GDM1 (cell line): ENCODE data around the gene TPGS1.

Experiments used
- DNase-seq: peaks from one replicate; lab custom pipeline; 2025; lab: John Stamatoyannopoulos, UW

Gene TPGS1

DNA sequence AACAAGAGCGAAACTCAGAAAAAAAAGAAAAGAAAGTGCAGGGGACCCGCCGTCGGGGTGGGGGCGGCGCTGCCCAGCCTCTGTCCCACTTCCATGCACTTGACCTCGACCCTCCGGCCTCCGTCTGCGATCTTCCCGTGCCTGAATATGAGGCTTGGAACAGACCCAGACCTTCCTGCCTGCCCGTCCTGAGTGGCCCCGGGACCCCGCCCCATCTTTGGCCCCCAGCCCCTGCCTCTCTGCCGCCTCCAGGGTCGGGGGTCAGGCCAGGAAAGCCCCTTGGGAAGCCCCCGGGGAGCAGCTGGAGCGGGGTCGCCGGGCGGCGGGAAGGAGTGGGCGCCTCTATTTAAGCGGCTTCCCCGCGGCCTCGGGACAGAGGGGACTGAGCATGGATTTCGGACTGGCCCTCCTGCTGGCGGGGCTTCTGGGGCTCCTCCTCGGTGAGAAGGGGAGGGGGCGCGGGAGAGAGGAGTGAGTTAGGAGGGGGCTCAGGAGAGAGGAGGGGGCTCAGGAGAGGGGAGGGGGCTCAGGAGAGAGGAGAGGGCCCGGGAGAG is 11.1 kb upstream of the TPGS1 start, which contains the start of gene MADCAM1:
Gene MADCAM1, plus strand, starts transcription at position 375 of the 554 bp plus-strand sequence. Its CDS starts 14 bp downstream, at position 389.
- no peak for DNase-seq

DNA sequence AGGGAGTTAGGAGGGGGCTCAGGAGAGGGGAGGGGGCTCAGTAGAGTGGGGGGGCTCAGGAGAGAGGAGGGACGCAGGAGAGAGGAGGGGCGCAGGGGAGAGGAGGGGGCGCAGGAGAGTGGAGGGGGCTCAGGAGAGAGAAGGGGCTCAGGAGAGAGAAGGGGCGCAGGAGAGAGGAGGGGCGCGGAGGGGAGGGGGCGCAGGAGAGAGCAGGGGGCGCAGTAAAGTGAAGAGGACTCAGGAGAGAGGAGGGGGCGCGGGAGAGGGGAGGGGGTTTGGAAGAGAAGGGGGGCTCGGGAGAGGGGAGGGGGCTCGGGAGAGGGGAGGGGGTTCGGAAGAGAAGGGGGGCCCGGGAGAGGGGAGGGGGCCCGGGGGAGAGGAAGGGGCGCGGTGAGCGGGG is 10.3 kb upstream of the TPGS1 start:
- no peak for DNase-seq

DNA sequence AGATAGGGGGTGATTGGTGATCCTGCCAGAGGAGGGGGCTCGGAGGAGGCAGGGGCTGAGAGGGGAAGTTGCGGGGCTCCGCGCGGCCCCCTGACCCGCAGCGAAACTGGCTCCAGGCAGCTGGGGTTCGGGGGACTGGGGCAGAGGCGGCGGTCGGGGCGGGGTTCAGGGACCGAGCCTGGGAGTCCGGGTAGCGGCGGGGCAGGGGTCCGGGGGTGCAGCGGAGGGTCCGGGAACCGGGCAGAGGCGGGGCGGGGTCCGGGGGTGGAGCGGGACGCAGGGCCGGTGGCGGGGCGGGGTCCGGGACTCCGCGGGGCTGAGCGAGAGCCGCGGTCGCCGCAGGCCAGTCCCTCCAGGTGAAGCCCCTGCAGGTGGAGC is 9.8 kb upstream of the TPGS1 start:
- no peak for DNase-seq

DNA sequence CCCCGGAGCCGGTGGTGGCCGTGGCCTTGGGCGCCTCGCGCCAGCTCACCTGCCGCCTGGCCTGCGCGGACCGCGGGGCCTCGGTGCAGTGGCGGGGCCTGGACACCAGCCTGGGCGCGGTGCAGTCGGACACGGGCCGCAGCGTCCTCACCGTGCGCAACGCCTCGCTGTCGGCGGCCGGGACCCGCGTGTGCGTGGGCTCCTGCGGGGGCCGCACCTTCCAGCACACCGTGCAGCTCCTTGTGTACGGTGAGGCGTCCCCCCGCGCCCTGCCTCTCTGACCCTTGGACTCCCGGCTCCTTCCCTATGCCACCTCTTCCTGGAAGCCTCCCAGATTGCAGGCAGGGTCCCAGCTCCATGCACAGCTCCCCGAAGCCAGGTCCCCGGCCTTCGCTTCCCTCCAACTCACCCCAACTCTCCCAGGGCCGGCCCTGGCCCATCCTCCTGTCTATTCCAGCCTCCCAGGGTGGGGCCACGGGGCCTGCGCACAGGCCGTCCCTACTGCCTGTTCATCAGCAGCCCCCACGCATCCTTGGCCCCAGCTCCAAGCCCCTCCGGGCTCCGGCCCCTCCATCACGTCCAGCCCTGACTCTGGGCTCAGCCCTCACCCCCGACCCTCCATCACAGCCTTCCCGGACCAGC is 9.3 kb upstream of the TPGS1 start:
- DNase-seq = no peak

DNA sequence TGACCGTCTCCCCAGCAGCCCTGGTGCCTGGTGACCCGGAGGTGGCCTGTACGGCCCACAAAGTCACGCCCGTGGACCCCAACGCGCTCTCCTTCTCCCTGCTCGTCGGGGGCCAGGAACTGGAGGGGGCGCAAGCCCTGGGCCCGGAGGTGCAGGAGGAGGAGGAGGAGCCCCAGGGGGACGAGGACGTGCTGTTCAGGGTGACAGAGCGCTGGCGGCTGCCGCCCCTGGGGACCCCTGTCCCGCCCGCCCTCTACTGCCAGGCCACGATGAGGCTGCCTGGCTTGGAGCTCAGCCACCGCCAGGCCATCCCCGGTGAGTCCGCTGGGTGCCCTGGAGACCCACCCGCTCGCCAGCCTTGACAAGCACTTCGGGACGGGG is 8.8 kb upstream of the TPGS1 start:
- no peak for DNase-seq

DNA sequence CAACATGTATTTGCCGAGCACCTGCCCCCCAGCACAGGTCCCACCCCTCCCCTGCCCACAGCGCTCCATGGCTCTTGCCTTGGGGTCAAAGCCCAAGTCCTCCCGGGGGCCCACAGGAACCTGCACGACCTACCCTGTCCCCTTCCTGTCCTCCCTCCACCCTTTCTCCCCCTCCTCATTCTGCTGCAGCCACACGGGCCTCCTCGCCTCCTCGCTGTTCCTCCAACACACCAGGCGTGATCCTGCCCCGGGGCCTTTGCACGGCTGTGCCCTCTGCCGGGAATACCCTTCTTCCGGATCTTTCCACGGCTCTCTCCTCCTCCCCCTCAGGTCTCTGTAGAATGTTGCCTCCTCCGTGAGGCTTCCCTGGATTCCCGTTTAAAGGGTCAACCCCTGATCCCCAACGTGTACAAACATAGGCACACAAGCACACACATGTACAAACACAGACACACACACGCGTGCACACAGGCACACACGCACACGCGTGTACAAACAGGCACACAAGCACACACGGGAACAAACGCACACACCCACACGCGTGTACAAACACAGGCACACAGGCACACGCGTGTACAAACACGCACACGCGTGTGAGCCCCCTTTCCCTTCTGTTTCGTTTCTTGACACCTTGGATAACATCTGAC is 8.2 kb upstream of the TPGS1 start:
- DNase-seq = no peak

DNA sequence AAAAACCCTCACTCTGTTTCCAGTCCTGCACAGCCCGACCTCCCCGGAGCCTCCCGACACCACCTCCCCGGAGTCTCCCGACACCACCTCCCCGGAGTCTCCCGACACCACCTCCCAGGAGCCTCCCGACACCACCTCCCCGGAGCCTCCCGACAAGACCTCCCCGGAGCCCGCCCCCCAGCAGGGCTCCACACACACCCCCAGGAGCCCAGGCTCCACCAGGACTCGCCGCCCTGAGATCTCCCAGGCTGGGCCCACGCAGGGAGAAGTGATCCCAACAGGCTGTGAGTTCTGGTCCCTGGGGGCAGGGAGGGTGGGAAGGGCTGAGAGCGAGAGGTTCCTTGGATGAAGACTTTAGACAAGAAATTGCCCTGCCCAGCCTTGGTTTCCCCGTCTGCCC is 5.7 kb upstream of the TPGS1 start:
- no peak for DNase-seq

DNA sequence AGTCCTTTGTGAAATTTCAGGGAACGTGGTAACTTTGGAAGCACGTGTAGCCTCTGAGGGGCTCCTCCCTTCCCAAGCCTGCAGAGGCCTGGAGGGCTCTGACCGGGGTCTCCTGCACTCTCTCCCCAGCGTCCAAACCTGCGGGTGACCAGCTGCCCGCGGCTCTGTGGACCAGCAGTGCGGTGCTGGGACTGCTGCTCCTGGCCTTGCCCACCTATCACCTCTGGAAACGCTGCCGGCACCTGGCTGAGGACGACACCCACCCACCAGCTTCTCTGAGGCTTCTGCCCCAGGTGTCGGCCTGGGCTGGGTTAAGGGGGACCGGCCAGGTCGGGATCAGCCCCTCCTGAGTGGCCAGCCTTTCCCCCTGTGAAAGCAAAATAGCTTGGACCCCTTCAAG is 2.7 kb upstream of the TPGS1 start:
- no peak for DNase-seq

DNA sequence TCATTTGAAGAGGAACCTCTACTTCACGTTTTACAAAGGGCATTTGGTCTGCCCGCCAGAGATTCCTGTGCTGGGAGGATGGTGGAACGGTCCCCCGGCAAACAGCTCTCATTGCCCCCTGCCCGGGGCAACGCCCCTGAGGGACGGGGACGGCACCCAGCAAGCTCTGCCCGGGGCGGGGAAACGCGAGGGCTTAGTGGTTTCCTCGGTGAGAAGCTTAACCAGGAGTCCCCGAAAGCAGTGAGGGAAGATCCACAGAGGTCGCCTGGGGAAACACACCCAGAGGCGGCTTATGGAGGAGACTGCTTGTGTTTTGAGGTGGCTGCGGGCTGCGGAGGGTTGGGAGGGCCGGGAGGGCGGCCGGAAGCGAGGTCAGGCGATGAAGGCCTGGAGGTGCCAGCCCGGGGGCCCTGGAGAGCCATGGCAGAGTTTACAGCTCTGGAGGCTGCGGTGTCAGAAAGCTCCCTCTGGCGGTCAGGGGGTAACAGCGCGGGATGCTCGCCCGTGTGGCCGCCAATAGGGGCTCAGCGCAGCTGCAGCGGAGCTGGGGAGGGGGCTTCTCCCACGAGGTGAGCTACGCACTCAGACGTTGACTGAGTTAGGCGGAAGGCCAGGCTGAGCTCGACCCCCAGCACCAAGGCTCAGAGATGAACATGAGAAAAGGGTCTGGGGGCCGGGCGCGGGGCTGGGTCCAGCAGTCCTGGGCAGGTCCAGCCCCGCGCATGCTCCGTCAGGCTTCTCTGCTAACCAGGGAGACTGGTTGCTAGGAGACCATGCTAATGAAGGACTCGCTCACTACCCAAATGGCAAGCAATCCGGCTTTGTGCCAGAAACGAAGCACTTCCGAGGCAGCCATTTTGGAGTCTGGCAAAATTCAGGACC is 652 bp upstream of the TPGS1 start:
- DNase-seq = peak; percentile 91

DNA sequence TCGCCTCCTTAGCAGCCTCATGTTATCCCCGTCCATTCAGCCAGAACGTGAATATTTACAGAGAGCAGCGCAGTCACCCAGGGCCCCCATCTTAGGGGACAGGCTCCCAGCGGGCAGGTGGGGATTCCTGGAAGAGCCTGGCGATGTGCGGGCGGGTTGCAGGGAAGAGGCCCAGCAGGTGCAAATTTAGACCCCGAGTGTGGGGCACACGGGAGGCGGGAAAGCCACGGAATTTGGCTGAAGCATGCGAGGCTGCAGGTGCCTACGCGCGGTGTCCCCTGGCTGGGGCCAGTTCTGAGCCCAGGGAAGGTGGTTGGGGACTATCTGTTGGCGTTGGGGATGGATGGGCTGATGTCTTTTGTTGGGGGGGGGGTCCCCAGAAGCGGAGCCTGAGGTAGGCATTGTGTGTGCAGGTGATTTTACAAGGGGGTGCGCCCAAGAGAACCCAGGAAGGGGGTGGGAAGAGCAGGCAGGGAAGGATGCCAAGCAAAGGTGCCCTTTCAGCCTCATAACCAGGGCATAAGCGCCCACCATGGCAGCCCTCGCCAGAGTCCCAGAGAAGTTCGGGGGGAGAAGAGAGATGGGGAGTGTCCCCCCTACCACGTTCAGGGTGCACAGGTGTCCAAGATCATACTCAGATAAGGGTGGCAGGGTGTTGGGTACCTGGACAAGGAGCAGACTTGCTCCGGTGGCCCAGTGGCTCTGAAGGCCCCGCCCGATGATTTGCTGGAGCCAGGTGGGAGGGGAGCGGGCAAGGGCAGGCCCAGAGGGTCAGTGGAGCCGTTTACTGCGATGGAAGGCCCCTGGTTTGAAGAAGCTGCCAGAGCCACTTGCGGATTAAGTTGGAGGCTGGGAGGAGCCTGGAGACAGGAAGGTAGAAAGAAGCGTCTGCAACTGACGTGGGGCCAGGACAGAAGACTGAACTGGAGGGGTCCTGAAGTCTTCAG is 1.2 kb downstream of the TPGS1 start:
- DNase-seq = no peak

DNA sequence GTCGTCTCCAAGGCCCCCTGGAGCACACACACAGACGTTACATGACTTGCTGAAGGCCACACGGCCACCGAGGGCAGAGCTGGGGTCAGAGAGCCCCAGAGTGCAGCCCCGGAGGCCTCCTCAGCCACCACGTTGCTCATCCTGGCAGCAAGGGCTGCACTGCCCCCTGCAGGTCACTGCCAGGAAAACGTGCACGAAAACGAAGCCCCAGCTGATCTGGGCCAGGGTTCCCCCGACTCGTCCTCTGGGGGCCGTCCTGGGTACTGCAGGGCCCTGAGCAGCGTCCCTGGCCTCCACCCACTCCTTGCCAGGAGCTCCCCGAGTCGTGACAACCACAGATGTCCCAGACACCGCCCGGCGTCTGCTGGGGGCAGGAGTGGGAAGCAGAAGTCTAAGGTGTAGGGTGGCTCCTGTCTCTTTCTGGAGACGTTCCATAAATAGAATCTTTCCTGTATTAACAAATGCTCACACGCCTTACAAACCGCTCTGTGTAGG is 3.4 kb downstream of the TPGS1 start:
- peak; percentile 84 for DNase-seq

DNA sequence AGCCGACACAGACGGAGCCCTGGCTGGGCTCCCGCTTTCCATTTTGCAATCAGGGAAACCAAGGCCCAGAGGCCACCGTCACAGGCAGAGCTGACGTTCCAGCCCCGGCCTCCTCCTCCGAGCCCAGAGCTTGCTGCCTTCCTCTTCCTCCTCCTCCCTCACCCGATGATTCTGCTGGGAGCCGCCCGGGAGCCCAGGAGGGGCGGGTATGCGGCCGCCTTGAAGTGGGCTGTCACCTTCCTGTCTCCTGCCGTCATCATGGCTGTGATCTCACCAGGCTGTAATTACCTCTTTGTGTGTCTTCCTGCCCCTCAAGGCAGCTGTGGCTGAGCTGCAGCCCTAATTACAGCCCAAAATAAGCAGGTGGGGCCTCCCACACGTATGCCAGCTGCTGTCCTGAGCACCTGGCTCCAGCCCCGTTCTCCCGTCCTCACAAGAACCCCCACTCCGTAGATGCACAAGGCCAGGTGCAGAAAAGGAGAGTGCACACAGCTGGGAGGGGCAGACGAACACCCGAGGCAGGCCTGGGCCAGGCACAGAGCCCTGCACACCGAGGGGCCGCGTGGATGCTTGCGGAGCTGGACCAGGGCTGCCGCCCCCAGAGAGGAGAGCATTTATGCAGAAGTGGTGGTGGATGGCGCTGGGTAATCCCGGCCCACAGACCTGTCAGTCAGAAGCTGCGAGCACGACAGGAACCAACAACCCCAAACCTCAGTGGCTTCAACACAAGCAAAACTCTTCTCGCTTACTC is 4.0 kb downstream of the TPGS1 start:
- peak; percentile 72 for DNase-seq

DNA sequence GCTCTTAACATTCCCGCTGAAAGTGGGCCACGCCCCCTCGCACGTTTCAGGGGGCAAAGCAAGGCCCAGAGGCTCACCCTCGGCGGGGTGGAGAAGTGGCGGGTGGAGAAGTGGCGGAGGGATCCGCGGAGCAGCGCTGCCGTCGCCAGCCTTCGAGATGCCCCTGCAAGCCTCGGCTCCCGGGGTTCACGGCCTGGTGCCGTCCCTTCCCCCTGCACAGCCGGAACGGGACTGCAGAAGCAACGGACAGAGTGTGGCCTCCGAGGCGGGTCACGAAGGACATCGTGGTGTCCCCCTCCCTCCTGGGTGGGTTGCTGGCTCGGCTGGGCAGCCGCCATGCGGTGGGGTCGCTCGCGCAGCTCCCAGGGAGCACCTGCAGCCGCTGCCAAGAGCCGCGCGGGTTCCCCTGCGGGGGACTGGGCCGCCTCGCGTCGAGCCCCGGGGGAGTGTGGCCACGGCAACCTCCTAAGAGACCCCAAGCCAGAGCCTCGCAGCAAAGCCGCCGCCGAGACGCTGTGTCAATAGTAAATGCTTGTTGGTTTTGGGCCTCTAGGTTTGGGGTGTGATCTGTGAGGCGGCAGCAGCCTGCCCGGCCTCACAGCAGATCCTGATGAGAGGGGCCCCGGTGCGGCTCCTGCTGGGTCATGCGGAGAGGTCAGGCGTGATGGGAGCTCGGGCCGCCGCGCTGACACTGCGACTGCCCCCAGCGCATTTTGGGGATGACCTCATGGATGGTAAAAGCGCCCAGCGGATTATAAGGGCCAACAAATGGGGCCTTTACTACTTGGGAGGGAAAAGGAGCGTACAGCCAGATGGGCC is 5.5 kb downstream of the TPGS1 start:
- no peak for DNase-seq

DNA sequence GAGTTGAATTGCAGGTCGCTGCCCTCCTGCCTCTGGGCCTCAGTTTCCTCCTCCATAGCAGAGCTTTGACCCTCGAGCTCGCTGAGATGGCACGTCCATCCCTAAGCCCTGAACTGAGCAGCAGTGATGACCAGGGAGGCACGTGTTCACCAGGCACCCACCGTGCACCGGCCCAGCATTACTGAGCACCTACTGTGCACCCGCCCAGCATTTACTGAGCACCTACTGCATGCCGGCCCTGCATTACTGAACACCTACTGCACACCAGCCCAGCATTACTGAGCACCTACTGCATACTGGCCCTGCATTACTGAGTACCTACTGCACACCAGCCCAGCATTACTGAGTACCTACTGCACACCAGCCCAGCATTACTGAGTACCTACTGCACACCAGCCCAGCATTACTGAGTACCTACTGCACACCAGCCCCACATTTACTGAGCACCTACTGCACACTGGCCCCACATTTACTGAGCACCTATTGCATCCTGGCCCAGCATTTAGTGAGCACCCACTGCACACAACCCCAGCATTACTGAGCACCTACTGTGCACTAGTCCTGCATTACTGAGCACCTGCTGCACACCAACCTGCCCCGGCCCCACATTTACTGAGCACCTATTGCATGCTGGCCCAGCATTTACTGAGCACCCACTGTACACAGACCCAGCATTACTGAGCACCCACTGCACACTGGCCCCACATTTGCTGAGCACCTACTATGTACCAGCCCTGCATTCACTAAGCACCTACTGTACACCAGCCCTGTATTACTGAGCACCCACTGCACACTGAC is 6.3 kb downstream of the TPGS1 start:
- DNase-seq = no peak

DNA sequence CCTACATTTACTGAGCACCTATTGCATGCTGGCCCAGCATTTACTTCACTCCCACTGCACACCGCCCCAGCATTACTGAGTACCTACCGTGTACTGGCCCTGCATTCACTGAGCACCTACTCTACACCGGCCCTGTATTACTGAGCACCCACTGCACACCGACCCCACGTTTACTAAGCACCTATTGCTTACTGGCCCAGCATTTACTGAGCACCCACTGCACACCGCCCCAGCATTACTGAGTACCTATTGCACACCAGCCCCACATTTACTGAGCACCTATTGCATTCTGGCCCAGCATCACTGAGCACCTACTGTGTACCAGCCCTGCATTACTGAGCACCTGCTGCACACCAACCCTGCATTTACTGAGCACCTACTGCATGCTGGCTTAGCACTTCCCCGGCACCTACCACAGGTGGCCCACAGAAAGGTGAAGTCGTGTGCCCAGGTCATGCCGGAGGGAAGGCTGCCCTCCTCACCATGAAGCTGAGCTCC is 6.9 kb downstream of the TPGS1 start:
- no peak for DNase-seq

DNA sequence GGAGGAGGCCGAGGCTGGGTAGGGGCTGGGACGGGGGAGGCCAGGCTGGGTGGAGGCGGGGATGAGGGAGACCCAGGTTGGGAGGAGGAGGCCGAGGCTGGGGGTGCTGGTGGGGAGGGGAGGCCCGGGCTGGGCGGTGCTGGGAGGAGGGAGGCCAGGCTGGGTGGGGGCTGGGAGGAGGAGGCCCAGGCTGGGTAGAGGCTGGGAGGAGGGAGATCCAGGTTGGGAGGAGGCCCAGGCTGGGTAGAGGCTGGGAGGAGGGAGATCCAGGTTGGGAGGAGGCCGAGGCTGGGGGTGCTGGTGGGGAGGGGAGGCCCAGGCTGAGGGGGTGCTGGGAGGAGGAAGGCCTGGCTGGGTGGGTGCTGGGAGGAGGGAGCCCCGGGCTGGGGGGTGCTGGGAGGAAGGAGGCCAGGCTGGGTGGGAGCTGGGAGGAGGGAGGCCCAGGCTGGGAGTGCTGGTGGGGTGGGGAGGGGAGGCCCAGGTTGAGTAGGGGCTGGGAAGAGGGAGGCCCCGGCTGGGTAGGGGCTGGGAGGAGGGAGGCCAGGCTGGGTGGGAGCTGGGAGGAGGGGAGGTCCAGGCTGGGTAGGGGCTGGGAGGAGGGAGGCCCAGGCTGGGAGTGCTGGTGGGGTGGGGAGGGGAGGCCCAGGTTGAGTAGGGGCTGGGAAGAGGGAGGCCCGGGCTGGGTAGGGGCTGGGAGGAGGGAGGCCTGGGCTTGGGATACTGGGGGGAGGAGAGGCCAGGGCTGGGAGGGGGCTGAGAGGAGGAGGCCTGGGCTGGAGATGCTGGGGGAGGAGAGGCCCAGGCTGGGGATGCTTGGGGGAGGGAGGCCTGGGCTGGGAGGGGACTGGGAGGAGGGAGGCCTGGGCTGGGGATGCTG is 10.7 kb downstream of the TPGS1 start:
- no peak for DNase-seq

DNA sequence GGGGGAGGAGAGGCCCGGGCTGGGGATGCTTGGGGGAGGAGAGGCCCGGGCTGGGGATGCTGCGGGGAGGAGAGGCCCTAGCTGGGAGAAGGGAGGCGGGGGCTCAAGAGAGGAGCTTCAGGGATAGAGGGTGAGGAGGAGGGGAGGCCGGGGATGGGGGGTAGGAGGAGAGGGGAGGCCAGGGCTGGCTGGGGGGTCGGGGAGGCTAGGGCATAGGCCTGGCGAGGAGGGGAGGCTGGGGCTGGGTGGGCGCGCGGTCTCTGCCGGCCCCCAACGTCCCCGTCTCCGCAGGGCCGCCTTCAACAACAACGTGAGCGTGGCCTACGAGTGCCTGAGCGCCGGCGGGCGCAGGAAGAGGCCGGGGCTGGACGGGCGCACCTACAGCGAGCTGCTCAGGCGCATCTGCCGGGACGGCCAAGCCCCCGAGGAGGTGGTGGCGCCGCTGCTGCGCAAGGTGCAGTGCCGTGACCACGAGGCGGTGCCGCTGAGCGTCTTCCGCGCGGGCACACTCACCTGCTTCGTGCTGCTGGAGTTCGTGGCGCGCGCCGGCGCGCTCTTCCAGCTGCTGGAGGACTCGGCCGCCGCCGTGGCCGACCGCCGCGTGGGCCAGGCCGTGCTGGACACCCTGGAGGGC is 11.4 kb downstream of the TPGS1 start:
- no peak for DNase-seq
